Stimulated activated naive B cell treated with anti-CD40 and anti-IgM and Interleukin-4, amounts not matched to agents 10 μg/mL and 1 μg/mL and 100 μg/mL, for 72 hours (primary cell): ENCODE data around the gene CCL15.

Experiments used
- ATAC-seq, 2 donors: fragments of 150-1000 bp; cut with Tn5 transposase; replicated peaks; 2 replicates each; pipeline ENCODE4 v1.10.0; 2021; ENCODE audit warnings: moderate library complexity in 1 of 2
- DNase-seq: peaks from one replicate; pipeline ENCODE4 v3.0.0; 2021
- H3K27ac Mint-ChIP-seq: one replicate; pipeline ENCODE4 v1.8.0; 2022; ENCODE audit warnings: mild to moderate bottlenecking, mixed read lengths
- H3K27me3 Mint-ChIP-seq, 2 donors: one replicate each; pipeline ENCODE4 v1.8.0; 2022; ENCODE audit warnings: mixed read lengths in 2 of 2
- H3K36me3 Mint-ChIP-seq, 2 donors: one replicate each; pipeline ENCODE4 v1.8.0; 2022; ENCODE audit warnings: mixed read lengths in 2 of 2, mild to moderate bottlenecking in 1 of 2
- H3K4me1 Mint-ChIP-seq, 2 donors: one replicate each; pipeline ENCODE4 v1.8.0; 2022; ENCODE audit warnings: mixed read lengths in 2 of 2, mild to moderate bottlenecking in 1 of 2
- H3K4me3 Mint-ChIP-seq, 2 donors: one replicate each; pipeline ENCODE4 v1.8.0; 2022; ENCODE audit warnings: mild to moderate bottlenecking in 2 of 2, mixed read lengths in 2 of 2, moderate library complexity in 1 of 2
- H3K9me3 Mint-ChIP-seq, 2 donors: one replicate each; pipeline ENCODE4 v1.8.0; 2022; ENCODE audit warnings: mixed read lengths in 2 of 2, mild to moderate bottlenecking in 1 of 2

Gene CCL15

GRCh38 chr17:35981246-35981645 is 20.1 kb downstream of the CCL15 start, which contains the start of gene CCL16:
CCL16 (minus strand) TSS chr17:35981497; CDS start chr17:35981420, 77 bp downstream.
- no peak for ATAC-seq
- no peak for DNase-seq
- Mint-ChIP-seq H3K27me3 (peaks cover 6 to 15% of the 10 kb centered on the region in 2 donors), H3K27ac (peak within 1 kb of the TSS; percentile 15), H3K9me3 (no peaks in the 10 kb centered on the region), H3K4me3 (peak within 1 kb of the TSS in 1 of 2 donors; percentile 19), H3K4me1 (peaks cover 7 to 18% of the 10 kb centered on the region in 2 donors), H3K36me3 (no peaks in the 10 kb centered on the region)

- Mint-ChIP-seq H3K36me3 (no peaks in the 10 kb centered on the region), H3K4me1 (peaks cover 7 to 25% of the 10 kb centered on the region in 2 donors), H3K9me3 (no peaks in the 10 kb centered on the region), H3K27ac (no peak overlapping the region), H3K27me3 (peaks cover 6 to 7% of the 10 kb centered on the region in 2 donors), H3K4me3 (no peak overlapping the region)
- DNase-seq (no peak), ATAC-seq (no peak)
These were observed 23.0 kb downstream of the CCL15 start for GRCh38 chr17:35978346-35978745.

- ATAC-seq = peak; percentile 56 to 66
- no peak for DNase-seq
- peaks cover 7 to 25% of the 10 kb centered on the region in 2 donors for H3K4me1 Mint-ChIP-seq
- H3K27me3 Mint-ChIP-seq = peaks cover 6 to 12% of the 10 kb centered on the region in 2 donors
- H3K27ac Mint-ChIP-seq = no peak overlapping the region
- H3K36me3 Mint-ChIP-seq = no peaks in the 10 kb centered on the region
- no peaks in the 10 kb centered on the region for H3K9me3 Mint-ChIP-seq
- H3K4me3 Mint-ChIP-seq = no peak overlapping the region
These were observed 23.8 kb downstream of the CCL15 start for GRCh38 chr17:35977509-35977908.

GRCh38 chr17:35973333-35974260 is 27.8 kb downstream of the CCL15 start:
- Mint-ChIP-seq H3K27ac (peak overlapping the region; percentile 3), H3K27me3 (peaks cover 0 to 4% of the 10 kb centered on the region in 2 donors), H3K36me3 (no peaks in the 10 kb centered on the region), H3K9me3 (no peaks in the 10 kb centered on the region), H3K4me1 (peaks cover 10 to 30% of the 10 kb centered on the region in 2 donors), H3K4me3 (no peak overlapping the region)
- DNase-seq (no peak), ATAC-seq (no peak)

- H3K4me3 Mint-ChIP-seq = no peak overlapping the region
- no peak for DNase-seq
- peaks cover 0 to 4% of the 10 kb centered on the region in 2 donors for H3K27me3 Mint-ChIP-seq
- H3K27ac Mint-ChIP-seq = no peak overlapping the region
- no peaks in the 10 kb centered on the region for H3K9me3 Mint-ChIP-seq
- H3K36me3 Mint-ChIP-seq = no peaks in the 10 kb centered on the region
- H3K4me1 Mint-ChIP-seq = peaks cover 10 to 30% of the 10 kb centered on the region in 2 donors
- ATAC-seq = no peak
These were observed 28.4 kb downstream of the CCL15 start for GRCh38 chr17:35972945-35973332.

- no peak for DNase-seq
- Mint-ChIP-seq H3K4me1 (peaks cover 8 to 26% of the 10 kb centered on the region in 2 donors), H3K9me3 (no peaks in the 10 kb centered on the region), H3K36me3 (no peaks in the 10 kb centered on the region), H3K27me3 (peaks cover 0 to 4% of the 10 kb centered on the region in 2 donors), H3K4me3 (no peak overlapping the region), H3K27ac (no peak overlapping the region)
- ATAC-seq = no peak
These were observed 28.8 kb downstream of the CCL15 start for GRCh38 chr17:35972535-35972934.

- no peak for DNase-seq
- ATAC-seq = no peak
- no peaks in the 10 kb centered on the region for H3K36me3 Mint-ChIP-seq
- peaks cover 6 to 24% of the 10 kb centered on the region in 2 donors for H3K4me1 Mint-ChIP-seq
- no peak overlapping the region for H3K4me3 Mint-ChIP-seq
- peaks cover 0 to 4% of the 10 kb centered on the region in 2 donors for H3K27me3 Mint-ChIP-seq
- no peak overlapping the region for H3K27ac Mint-ChIP-seq
- H3K9me3 Mint-ChIP-seq = no peaks in the 10 kb centered on the region
These were observed 29.3 kb downstream of the CCL15 start for GRCh38 chr17:35972066-35972465.

GRCh38 chr17:35969558-35970380 is 31.6 kb downstream of the CCL15 start:
- H3K27me3 Mint-ChIP-seq = peaks cover 4 to 10% of the 10 kb centered on the region in 2 donors
- H3K4me3 Mint-ChIP-seq = no peak overlapping the region
- H3K9me3 Mint-ChIP-seq = no peaks in the 10 kb centered on the region
- ATAC-seq = peak; percentile 75 to 80
- peak; percentile 58 for DNase-seq
- peaks cover 6 to 18% of the 10 kb centered on the region in 2 donors for H3K4me1 Mint-ChIP-seq
- H3K36me3 Mint-ChIP-seq = no peaks in the 10 kb centered on the region
- H3K27ac Mint-ChIP-seq = no peak overlapping the region

- Mint-ChIP-seq H3K4me1 (peaks cover 6 to 16% of the 10 kb centered on the region in 2 donors), H3K4me3 (no peak overlapping the region), H3K27ac (no peak overlapping the region)
These were observed 32.8 kb downstream of the CCL15 start for GRCh38 chr17:35968520-35969054.

GRCh38 chr17:35965272-35965671 is 36.1 kb downstream of the CCL15 start:
- peaks cover 6 to 11% of the 10 kb centered on the region in 2 donors for H3K4me1 Mint-ChIP-seq
- ATAC-seq = no peak
- H3K27ac Mint-ChIP-seq = no peak overlapping the region
- DNase-seq = no peak
- H3K36me3 Mint-ChIP-seq = no peaks in the 10 kb centered on the region
- H3K9me3 Mint-ChIP-seq = no peaks in the 10 kb centered on the region
- peaks cover 7 to 28% of the 10 kb centered on the region in 2 donors for H3K27me3 Mint-ChIP-seq
- H3K4me3 Mint-ChIP-seq = no peak overlapping the region

More at GRCh38 chr17:35968520-35969054, 32.8 kb downstream of the CCL15 start:
- DNase-seq = no peak
- no peaks in the 10 kb centered on the region for H3K9me3 Mint-ChIP-seq
- no peak for ATAC-seq
- H3K36me3 Mint-ChIP-seq = no peaks in the 10 kb centered on the region
- peaks cover 4 to 15% of the 10 kb centered on the region in 2 donors for H3K27me3 Mint-ChIP-seq

- H3K9me3 Mint-ChIP-seq = no peaks in the 10 kb centered on the region
- H3K36me3 Mint-ChIP-seq = no peaks in the 10 kb centered on the region
- H3K4me3 Mint-ChIP-seq = no peak overlapping the region
- H3K27ac Mint-ChIP-seq = no peak overlapping the region
- ATAC-seq = no peak
- H3K4me1 Mint-ChIP-seq = no peaks in the 10 kb centered on the region
- H3K27me3 Mint-ChIP-seq = peaks cover 8 to 31% of the 10 kb centered on the region in 2 donors
- DNase-seq = no peak
These were observed 37.7 kb downstream of the CCL15 start for GRCh38 chr17:35963663-35964062.

- DNase-seq = no peak
- Mint-ChIP-seq H3K4me3 (no peak overlapping the region), H3K27ac (no peak overlapping the region), H3K9me3 (no peaks in the 10 kb centered on the region), H3K4me1 (no peaks in the 10 kb centered on the region), H3K36me3 (no peaks in the 10 kb centered on the region), H3K27me3 (peaks cover 26 to 30% of the 10 kb centered on the region in 2 donors)
- ATAC-seq = no peak
These were observed 47.6 kb downstream of the CCL15 start for GRCh38 chr17:35953720-35954119.

- Mint-ChIP-seq H3K9me3 (no peaks in the 10 kb centered on the region), H3K27ac (no peak overlapping the region), H3K4me1 (no peaks in the 10 kb centered on the region), H3K27me3 (peaks cover 10 to 19% of the 10 kb centered on the region in 2 donors), H3K36me3 (no peaks in the 10 kb centered on the region), H3K4me3 (no peak overlapping the region)
- DNase-seq = no peak
- ATAC-seq = no peak
These were observed 52.0 kb downstream of the CCL15 start for GRCh38 chr17:35949401-35949800.

GRCh38 chr17:35948092-35948491 is 53.3 kb downstream of the CCL15 start:
- Mint-ChIP-seq H3K4me1 (no peaks in the 10 kb centered on the region), H3K27me3 (peaks cover 7 to 8% of the 10 kb centered on the region in 2 donors), H3K4me3 (no peak overlapping the region), H3K36me3 (no peaks in the 10 kb centered on the region), H3K27ac (no peak overlapping the region), H3K9me3 (no peaks in the 10 kb centered on the region)
- ATAC-seq (no peak), DNase-seq (no peak)
